DMS 273 (cell line): ENCODE data around the gene STAT6.
"Not testable (repeated sequence)": the region's sequence is repeated elsewhere in the genome, so short reads cannot be mapped to it uniquely, and the experiment has no call there.

ENCODE experiments used
- DNase-seq: peaks from one replicate; lab custom pipeline; 2025; ENCODE audit not compliant: unreplicated experiment; lab: John Stamatoyannopoulos, UW

Gene STAT6

GRCh38 chr12:57055824-57056223 is 55.3 kb downstream of the STAT6 start:
- no peak for DNase-seq

GRCh38 chr12:57053901-57054300 is 57.3 kb downstream of the STAT6 start:
- not testable (repeated sequence) for DNase-seq

GRCh38 chr12:57053146-57053545 is 58.0 kb downstream of the STAT6 start:
- not testable (repeated sequence) for DNase-seq

- DNase-seq = no peak
Measured at GRCh38 chr12:57051011-57051410, 60.2 kb downstream of the STAT6 start.

GRCh38 chr12:57049890-57050289 is 61.3 kb downstream of the STAT6 start, which contains the start of gene MYO1A:
MYO1A (minus strand) TSS chr12:57050129; CDS start chr12:57048323, 1,806 bp downstream.
- no peak for DNase-seq

GRCh38 chr12:57049119-57049446 is 62.1 kb downstream of the STAT6 start:
- no peak for DNase-seq

- DNase-seq = no peak
Measured at GRCh38 chr12:57048423-57049118, 62.6 kb downstream of the STAT6 start.

GRCh38 chr12:57047981-57048380 is 63.2 kb downstream of the STAT6 start:
- no peak for DNase-seq

- no peak for DNase-seq
Measured at GRCh38 chr12:57046947-57047890, 63.9 kb downstream of the STAT6 start.

- no peak for DNase-seq
Measured at GRCh38 chr12:57046086-57046791, 64.9 kb downstream of the STAT6 start.
